ENCODE measurements around the gene LUC7L3.

The LUC7L3 gene

GRCh38 chr17:50688245-50688644 lies 31.2 kb upstream of the LUC7L3 start:
- H3K36me3 Mint-ChIP-seq (ENCODE audit: low read depth): peaks cover 5% of the 10 kb centered on the region
- H3K9me3 Mint-ChIP-seq: no peaks in the 10 kb centered on the region
- DNase-seq: no peak
- TF ChIP-seq, protein P1, sequence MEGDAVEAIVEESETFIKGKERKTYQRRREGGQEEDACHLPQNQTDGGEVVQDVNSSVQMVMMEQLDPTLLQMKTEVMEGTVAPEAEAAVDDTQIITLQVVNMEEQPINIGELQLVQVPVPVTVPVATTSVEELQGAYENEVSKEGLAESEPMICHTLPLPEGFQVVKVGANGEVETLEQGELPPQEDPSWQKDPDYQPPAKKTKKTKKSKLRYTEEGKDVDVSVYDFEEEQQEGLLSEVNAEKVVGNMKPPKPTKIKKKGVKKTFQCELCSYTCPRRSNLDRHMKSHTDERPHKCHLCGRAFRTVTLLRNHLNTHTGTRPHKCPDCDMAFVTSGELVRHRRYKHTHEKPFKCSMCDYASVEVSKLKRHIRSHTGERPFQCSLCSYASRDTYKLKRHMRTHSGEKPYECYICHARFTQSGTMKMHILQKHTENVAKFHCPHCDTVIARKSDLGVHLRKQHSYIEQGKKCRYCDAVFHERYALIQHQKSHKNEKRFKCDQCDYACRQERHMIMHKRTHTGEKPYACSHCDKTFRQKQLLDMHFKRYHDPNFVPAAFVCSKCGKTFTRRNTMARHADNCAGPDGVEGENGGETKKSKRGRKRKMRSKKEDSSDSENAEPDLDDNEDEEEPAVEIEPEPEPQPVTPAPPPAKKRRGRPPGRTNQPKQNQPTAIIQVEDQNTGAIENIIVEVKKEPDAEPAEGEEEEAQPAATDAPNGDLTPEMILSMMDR (IDR thresholded peaks at IDR 0.05): no peak
- H3K27me3 Mint-ChIP-seq (ENCODE audit: low read depth, poor library complexity): peaks cover 8% of the 10 kb centered on the region
- no peak overlapping the region for H3K27ac Mint-ChIP-seq
- peaks cover 91% of the 10 kb centered on the region for H3K4me1 Mint-ChIP-seq
- no peak overlapping the region for H3K4me3 Mint-ChIP-seq

DNA sequence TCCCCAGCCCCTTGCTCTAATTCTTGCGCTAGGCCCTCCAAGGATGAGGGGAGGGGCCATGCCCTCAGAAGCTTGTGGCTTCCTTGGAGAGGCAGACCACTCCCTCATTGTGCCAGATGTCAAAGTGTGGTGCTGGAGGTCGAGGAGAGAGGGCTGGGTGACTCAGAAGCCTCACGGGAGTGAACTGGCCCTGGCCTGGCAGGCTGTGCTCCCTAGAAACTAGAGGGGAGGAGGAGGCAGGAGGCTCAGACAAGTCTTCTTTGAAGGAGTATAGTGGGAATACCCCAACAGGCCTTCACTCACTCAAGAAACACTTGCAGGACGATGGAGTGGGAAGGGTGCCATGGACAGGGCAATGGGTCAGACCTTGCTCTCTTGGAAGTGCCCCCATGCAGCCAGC lies 30.2 kb upstream of the LUC7L3 start:
- peaks cover 85% of the 10 kb centered on the region for H3K4me1 Mint-ChIP-seq

GRCh38 chr17:50689956-50690886 lies 29.2 kb upstream of the LUC7L3 start:
- Mint-ChIP-seq H3K27me3 (ENCODE audit: low read depth, poor library complexity) (peaks cover 8% of the 10 kb centered on the region), H3K9me3 (no peaks in the 10 kb centered on the region), H3K36me3 (ENCODE audit: low read depth) (peaks cover 12% of the 10 kb centered on the region), H3K4me3 (peak overlapping the region; percentile 27), H3K4me1 (peaks cover 76% of the 10 kb centered on the region), H3K27ac (peak overlapping the region; percentile 88)
- DNase-seq: no peak
- TF ChIP-seq, protein P1 (IDR thresholded peaks at IDR 0.05): no peak

More for the DNA sequence above, 30.2 kb upstream of the LUC7L3 start:
- Mint-ChIP-seq H3K27me3 (ENCODE audit: low read depth, poor library complexity) (peaks cover 8% of the 10 kb centered on the region), H3K9me3 (no peaks in the 10 kb centered on the region), H3K4me3 (no peak overlapping the region), H3K27ac (no peak overlapping the region), H3K36me3 (ENCODE audit: low read depth) (peaks cover 5% of the 10 kb centered on the region)
- DNase-seq: no peak
- TF ChIP-seq, protein P1 (IDR thresholded peaks at IDR 0.05): no peak

DNA sequence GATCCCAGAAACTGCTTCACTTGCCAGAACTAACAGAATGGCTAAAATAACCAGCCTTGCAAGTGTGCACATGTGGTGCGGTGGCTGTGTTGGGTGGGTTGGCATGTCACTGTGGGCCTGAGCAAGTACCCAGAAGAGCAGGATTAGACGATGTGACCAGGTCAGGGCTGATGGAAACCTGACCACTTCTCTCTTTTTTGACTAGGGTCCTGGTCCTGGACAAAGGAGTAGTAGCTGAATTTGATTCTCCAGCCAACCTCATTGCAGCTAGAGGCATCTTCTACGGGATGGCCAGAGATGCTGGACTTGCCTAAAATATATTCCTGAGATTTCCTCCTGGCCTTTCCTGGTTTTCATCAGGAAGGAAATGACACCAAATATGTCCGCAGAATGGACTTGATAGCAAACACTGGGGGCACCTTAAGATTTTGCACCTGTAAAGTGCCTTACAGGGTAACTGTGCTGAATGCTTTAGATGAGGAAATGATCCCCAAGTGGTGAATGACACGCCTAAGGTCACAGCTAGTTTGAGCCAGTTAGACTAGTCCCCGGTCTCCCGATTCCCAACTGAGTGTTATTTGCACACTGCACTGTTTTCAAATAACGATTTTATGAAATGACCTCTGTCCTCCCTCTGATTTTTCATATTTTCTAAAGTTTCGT lies 28.4 kb upstream of the LUC7L3 start:
- no peak for DNase-seq
- peaks cover 11% of the 10 kb centered on the region for H3K27me3 Mint-ChIP-seq (ENCODE audit: low read depth, poor library complexity)
- H3K4me3 Mint-ChIP-seq: no peak overlapping the region
- H3K9me3 Mint-ChIP-seq: no peaks in the 10 kb centered on the region
- peaks cover 68% of the 10 kb centered on the region for H3K4me1 Mint-ChIP-seq
- H3K36me3 Mint-ChIP-seq (ENCODE audit: low read depth): peaks cover 20% of the 10 kb centered on the region
- TF ChIP-seq, protein P1 (IDR thresholded peaks at IDR 0.05): no peak
- peak overlapping the region; percentile 88 for H3K27ac Mint-ChIP-seq

- Mint-ChIP-seq H3K4me3 (no peak overlapping the region), H3K36me3 (ENCODE audit: low read depth) (peaks cover 27% of the 10 kb centered on the region), H3K27ac (peak overlapping the region; percentile 88), H3K4me1 (peaks cover 60% of the 10 kb centered on the region), H3K9me3 (no peaks in the 10 kb centered on the region), H3K27me3 (ENCODE audit: low read depth, poor library complexity) (peaks cover 7% of the 10 kb centered on the region)
- no peak for DNase-seq
- TF ChIP-seq, protein P1 (IDR thresholded peaks at IDR 0.05): no peak
Measured at GRCh38 chr17:50691550-50692447, 27.6 kb upstream of the LUC7L3 start.
